ENCODE results near the gene NFIA. TPM values are rescaled to one million over a fixed set of nuclear protein-coding genes. Genes with fewer than 3 reads are reported as not detected.

NFIA gene
- total and polyA plus RNA-seq, 2 of the 13 experiments (the other 11 are each of a cell fraction or from before 2014, with no cell fraction given), result 14.7 to 28.5 TPM

DNA sequence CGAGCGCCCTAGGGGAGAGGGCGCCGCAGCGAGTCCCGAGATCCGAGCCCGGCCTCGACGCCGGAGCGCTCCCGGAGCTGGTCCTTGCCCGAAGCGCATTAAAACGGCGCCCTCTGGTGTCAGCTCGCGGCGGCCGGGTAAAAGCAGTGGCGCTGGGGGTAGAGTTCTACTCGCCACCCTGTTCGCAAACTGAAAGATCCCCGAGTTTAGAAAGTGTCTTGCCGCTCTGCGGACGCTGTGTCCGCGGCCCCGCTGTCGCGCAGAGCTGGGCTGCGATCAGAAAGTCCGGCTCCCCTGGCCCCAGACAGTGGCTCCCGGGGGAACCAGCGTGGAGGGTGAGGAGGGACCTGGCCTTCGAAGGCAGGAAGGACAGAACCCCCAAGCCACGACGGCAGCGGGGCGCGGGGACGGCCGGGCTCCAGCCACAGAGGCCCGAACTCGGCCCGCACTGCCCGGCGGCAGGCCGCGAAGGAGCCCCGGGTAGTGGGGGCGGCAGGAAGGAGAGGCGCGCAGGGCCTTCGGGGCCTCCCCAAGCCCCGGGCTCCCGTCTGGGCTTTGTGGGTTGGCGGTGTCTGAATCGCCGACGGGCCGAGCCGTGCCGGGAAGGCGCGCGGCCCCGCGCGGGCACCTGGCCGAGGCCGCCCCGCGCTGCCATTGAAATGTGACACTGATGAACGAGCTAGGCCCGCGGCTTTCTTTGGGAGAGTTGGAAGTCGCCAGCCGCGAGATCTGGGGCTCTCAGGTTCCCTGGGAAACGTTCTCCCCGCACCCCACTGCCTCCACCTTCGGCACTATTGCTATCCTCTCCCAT is 39.1 kb upstream of the NFIA start (continued):
- TF ChIP-seq ZNF839 (CRISPR knock-in tag; IDR thresholded peaks at IDR 0.05; ENCODE audit: borderline replicate concordance) (0 out of 2 replicates have a peak, but pooled peaks have one; percentile 39), STAG1 (CRISPR knock-in tag; IDR thresholded peaks at IDR 0.05) (peak; percentile 90), THRA (CRISPR knock-in tag; IDR thresholded peaks at IDR 0.05; ENCODE audit: borderline replicate concordance) (peak; percentile 20; the same call in 1 of the 2 replicates), ZGPAT (CRISPR knock-in tag; IDR thresholded peaks at IDR 0.05) (peak; percentile 54; the same call in 1 of the 2 replicates), HNF1B (CRISPR knock-in tag; IDR thresholded peaks at IDR 0.05) (0 out of 2 replicates have a peak, but pooled peaks have one; percentile 53), ZNF501 (CRISPR knock-in tag; IDR thresholded peaks at IDR 0.05) (peak; percentile 73), CAMTA2 (CRISPR knock-in tag; IDR thresholded peaks at IDR 0.05; ENCODE audit: borderline replicate concordance) (0 out of 2 replicates have a peak, but pooled peaks have one; percentile 40), KDM5B (CRISPR knock-in tag; IDR thresholded peaks at IDR 0.05; ENCODE audit: borderline replicate concordance) (peak; percentile 63; the same call in 1 of the 2 replicates), ZBTB10 (CRISPR knock-in tag; IDR thresholded peaks at IDR 0.05; ENCODE audit: borderline replicate concordance) (peak; percentile 28; the same call in 1 of the 2 replicates), ARNT2 (CRISPR knock-in tag; IDR thresholded peaks at IDR 0.05; ENCODE audit: low read depth) (0 out of 2 replicates have a peak, but pooled peaks have one; percentile 60), DNMT3B (CRISPR knock-in tag; conservative IDR thresholded peaks at IDR 0.05) (no peak), ETV6 (CRISPR knock-in tag; conservative IDR thresholded peaks at IDR 0.05) (0 out of 2 replicates have a peak, but pooled peaks have one; percentile 31), HIVEP1 (CRISPR knock-in tag; IDR thresholded peaks at IDR 0.05) (0 out of 2 replicates have a peak, but pooled peaks have one; percentile 22)
- TF ChIP-seq, protein P1, sequence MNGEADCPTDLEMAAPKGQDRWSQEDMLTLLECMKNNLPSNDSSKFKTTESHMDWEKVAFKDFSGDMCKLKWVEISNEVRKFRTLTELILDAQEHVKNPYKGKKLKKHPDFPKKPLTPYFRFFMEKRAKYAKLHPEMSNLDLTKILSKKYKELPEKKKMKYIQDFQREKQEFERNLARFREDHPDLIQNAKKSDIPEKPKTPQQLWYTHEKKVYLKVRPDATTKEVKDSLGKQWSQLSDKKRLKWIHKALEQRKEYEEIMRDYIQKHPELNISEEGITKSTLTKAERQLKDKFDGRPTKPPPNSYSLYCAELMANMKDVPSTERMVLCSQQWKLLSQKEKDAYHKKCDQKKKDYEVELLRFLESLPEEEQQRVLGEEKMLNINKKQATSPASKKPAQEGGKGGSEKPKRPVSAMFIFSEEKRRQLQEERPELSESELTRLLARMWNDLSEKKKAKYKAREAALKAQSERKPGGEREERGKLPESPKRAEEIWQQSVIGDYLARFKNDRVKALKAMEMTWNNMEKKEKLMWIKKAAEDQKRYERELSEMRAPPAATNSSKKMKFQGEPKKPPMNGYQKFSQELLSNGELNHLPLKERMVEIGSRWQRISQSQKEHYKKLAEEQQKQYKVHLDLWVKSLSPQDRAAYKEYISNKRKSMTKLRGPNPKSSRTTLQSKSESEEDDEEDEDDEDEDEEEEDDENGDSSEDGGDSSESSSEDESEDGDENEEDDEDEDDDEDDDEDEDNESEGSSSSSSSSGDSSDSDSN (CRISPR knock-in tag; IDR thresholded peaks at IDR 0.05), result peak; percentile 75
- TF ChIP-seq, protein P2, sequence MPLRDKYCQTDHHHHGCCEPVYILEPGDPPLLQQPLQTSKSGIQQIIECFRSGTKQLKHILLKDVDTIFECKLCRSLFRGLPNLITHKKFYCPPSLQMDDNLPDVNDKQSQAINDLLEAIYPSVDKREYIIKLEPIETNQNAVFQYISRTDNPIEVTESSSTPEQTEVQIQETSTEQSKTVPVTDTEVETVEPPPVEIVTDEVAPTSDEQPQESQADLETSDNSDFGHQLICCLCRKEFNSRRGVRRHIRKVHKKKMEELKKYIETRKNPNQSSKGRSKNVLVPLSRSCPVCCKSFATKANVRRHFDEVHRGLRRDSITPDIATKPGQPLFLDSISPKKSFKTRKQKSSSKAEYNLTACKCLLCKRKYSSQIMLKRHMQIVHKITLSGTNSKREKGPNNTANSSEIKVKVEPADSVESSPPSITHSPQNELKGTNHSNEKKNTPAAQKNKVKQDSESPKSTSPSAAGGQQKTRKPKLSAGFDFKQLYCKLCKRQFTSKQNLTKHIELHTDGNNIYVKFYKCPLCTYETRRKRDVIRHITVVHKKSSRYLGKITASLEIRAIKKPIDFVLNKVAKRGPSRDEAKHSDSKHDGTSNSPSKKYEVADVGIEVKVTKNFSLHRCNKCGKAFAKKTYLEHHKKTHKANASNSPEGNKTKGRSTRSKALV (CRISPR knock-in tag; IDR thresholded peaks at IDR 0.05), result 0 out of 2 replicates have a peak, but pooled peaks have one; percentile 46
